Gastroesophageal sphincter (tissue), 3 donors: Measurements from ENCODE around the gene KAZN.

Source experiments
- POLR2AphosphoS5 ChIP-seq: sonication (generic); formaldehyde crosslinking; IDR thresholded peaks from one replicate; pipeline ENCODE4 v1.6.1; 2017; ENCODE audit warnings: antibody characterized with exemption
- TF ChIP-seq, protein P1 (sequence below), 4 experiments: fragments of 200-600 bp in 2 of 4; fragments of 450-650 bp in 2 of 4; sonication (generic) in 1 of 4; IDR thresholded peaks; one replicate each; pipeline ENCODE4 v1.5.1; 2017 to 2019; ENCODE audit warnings: antibody characterized with exemption in 4 of 4, mild to moderate bottlenecking in 2 of 4, moderate library complexity in 2 of 4

DNA sequence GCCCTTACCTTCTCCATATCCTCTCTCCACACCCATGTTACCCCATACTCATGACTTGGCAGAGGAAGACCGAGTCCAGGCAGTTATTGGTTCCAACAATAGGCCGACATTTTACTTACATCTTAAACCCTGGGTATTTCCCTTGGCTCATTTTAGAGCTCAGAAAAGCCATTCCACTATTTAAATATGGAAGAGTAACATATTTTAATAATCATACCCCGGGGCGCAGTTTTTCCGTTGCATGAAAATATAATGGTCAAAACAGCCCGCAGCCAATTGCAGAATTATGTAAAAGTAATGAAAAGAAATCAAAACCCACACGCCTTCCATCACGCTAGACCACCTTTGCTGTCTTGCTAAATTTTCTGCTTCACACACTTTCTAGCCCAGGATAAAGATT, 48.5 kb downstream of the KAZN start:
- no peak for TF ChIP-seq POLR2AphosphoS5
- TF ChIP-seq, protein P1, sequence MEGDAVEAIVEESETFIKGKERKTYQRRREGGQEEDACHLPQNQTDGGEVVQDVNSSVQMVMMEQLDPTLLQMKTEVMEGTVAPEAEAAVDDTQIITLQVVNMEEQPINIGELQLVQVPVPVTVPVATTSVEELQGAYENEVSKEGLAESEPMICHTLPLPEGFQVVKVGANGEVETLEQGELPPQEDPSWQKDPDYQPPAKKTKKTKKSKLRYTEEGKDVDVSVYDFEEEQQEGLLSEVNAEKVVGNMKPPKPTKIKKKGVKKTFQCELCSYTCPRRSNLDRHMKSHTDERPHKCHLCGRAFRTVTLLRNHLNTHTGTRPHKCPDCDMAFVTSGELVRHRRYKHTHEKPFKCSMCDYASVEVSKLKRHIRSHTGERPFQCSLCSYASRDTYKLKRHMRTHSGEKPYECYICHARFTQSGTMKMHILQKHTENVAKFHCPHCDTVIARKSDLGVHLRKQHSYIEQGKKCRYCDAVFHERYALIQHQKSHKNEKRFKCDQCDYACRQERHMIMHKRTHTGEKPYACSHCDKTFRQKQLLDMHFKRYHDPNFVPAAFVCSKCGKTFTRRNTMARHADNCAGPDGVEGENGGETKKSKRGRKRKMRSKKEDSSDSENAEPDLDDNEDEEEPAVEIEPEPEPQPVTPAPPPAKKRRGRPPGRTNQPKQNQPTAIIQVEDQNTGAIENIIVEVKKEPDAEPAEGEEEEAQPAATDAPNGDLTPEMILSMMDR (IDR thresholded peaks at IDR 0.05) = no peak
